Colonic mucosa (tissue), 4 donors: ENCODE measurements around the gene DMBX1. TPM values are rescaled to one million over a fixed set of nuclear protein-coding genes. Genes with fewer than 3 reads are reported as not detected.

Experiments used
- DNase-seq: peaks from one replicate; pipeline ENCODE4 v3.0.0-alpha.2; 2020
- H3K27ac ChIP-seq: fragments of 200-600 bp; one replicate; pipeline ENCODE4 v1.8.0; 2021
- H3K27me3 ChIP-seq: fragments of 200-600 bp; one replicate; pipeline ENCODE4 v1.8.0; 2021
- H3K36me3 ChIP-seq: fragments of 200-600 bp; one replicate; pipeline ENCODE4 v1.8.0; 2021
- H3K4me1 ChIP-seq: fragments of 200-600 bp; one replicate; pipeline ENCODE4 v1.8.0; 2021; ENCODE audit warnings: mild to moderate bottlenecking
- H3K4me3 ChIP-seq: fragments of 200-600 bp; one replicate; pipeline ENCODE4 v1.8.0; 2021
- H3K9ac ChIP-seq, 2 donors: one replicate each; pipeline ENCODE4 v1.7.0; 2013; ENCODE audit warnings: control low read depth in 2 of 2, low read depth in 2 of 2, low read length in 2 of 2
- H3K9me3 ChIP-seq: fragments of 200-600 bp; one replicate; pipeline ENCODE4 v1.8.0; 2021
- intact Hi-C: fragments of 100-400 bp; cut with DNase I; formaldehyde crosslinking; loops from one replicate; pipeline ENCODE4 v1.14.1; 2022
- total RNA-seq, 2 donors: library from RNA; stranded (reverse); fragmentation: NEBNext Ultra II Directional in 1 of 2; extraction: Animal tissue kit (Norgen Biotek cat#: 25700) in 1 of 2; gene quantifications; one replicate each; pipeline ENCODE4 v1.2.1, GENCODE V29; 2021
- TF ChIP-seq, protein P1 (sequence below): fragments of 200-600 bp; IDR thresholded peaks from one replicate; pipeline ENCODE4 v1.8.0; 2022; ENCODE audit warnings: antibody characterized with exemption, mild to moderate bottlenecking
- donor health status: healthy.
- donor health status: DM: no; HTN: no; CAD: no.
- donor health status: DM: no; HTN: no; CAD: no.

The DMBX1 gene
- total RNA-seq, 2 donors from 2014 or later: not detected

DNA sequence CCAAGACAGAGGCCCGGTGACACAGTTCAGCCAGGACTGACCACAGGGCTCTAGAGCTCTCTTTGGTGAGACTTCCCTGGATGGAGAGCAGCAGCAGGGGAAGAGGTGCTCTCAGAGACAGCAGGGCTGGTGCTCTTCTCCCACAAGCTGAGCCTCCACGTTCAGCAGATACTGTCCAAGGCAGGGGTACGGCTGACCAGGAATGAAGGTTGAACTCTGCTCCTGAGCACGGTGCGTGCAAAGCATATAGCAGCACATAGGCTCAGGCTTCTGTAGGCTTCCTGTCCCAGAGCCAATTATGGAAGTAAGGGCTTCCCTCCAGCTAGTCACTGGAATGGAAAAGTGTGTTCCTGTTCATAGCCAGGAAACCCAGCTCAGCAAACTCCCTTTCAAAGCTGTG is 23.9 kb downstream of the DMBX1 start:
- Histone ChIP-seq H3K4me3 (no peak overlapping the region), H3K4me1 (no peaks in the 10 kb centered on the region), H3K9me3 (no peaks in the 10 kb centered on the region), H3K36me3 (no peaks in the 10 kb centered on the region), H3K27ac (no peak overlapping the region), H3K27me3 (no peaks in the 10 kb centered on the region), H3K9ac (no peak overlapping the region)
- TF ChIP-seq, protein P1, sequence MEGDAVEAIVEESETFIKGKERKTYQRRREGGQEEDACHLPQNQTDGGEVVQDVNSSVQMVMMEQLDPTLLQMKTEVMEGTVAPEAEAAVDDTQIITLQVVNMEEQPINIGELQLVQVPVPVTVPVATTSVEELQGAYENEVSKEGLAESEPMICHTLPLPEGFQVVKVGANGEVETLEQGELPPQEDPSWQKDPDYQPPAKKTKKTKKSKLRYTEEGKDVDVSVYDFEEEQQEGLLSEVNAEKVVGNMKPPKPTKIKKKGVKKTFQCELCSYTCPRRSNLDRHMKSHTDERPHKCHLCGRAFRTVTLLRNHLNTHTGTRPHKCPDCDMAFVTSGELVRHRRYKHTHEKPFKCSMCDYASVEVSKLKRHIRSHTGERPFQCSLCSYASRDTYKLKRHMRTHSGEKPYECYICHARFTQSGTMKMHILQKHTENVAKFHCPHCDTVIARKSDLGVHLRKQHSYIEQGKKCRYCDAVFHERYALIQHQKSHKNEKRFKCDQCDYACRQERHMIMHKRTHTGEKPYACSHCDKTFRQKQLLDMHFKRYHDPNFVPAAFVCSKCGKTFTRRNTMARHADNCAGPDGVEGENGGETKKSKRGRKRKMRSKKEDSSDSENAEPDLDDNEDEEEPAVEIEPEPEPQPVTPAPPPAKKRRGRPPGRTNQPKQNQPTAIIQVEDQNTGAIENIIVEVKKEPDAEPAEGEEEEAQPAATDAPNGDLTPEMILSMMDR: no peak
- DNase-seq: no peak
- intact Hi-C loops: no loop called here

DNA sequence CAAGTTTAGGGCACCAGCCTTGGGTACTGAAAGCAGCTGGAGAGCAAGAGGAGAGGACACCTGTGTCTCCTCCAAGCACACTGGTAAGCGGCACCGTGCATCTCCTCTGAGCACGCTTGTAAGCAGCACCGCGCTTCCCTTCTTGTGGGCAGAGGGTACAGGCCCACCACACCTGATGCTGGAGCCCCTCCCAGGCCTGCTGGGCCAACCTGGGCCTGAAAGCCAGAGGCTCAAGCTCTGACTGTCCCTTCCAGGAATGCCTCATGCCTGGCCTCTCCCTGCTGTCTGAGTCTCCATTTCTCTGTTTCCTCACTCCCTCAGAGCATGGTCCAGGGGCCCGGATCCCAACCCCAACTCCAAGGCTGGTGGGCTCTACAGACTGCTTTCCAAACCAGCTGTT is 25.9 kb downstream of the DMBX1 start:
- Histone ChIP-seq H3K36me3 (no peaks in the 10 kb centered on the region), H3K27me3 (no peaks in the 10 kb centered on the region), H3K27ac (no peak overlapping the region), H3K9ac (no peak overlapping the region), H3K9me3 (no peaks in the 10 kb centered on the region), H3K4me1 (no peaks in the 10 kb centered on the region), H3K4me3 (no peak overlapping the region)
- TF ChIP-seq, protein P1: no peak
- intact Hi-C loops: no loop called here
- no peak for DNase-seq

DNA sequence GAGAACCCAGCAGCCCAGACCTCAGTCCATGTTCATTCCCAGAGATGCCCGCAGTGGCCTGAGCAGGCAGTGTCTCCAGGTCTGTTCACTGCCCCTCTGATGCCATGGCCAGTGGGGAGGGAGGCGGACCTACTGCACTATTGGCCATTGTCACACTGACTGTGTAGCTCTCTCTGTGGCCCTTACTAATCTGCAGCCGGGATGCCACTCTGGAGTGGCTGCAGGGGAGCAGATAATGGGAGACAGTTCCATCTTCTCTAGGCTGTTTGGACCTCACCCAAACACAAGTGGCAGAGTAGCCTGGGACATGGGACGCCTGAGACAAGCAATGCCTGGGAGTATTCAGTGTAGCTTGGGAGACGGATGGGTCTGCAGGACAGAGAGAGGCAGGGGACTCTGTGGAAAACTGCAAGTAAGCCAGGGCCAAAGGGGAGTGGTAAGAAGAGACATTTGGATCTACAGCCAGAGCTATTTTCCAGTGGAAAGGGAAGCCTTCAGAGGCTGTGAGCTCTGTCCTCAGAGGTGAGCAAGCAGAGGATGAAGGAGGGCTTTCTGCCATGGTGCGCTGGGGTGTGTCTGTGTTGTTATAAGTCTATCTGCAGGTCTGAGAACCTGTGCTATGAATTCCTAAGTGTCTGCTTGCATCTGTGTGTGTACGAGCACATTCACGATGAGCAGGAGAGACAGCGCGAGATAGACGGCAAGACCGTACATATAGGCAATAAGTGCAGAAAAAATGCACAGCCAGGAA is 26.7 kb downstream of the DMBX1 start:
- Histone ChIP-seq H3K27ac (peak overlapping the region; percentile 44), H3K27me3 (no peaks in the 10 kb centered on the region), H3K4me1 (no peaks in the 10 kb centered on the region), H3K9ac (peak overlapping the region in 1 of 2 donors; percentile 41), H3K4me3 (no peak overlapping the region), H3K36me3 (no peaks in the 10 kb centered on the region), H3K9me3 (no peaks in the 10 kb centered on the region)
- intact Hi-C loops: no loop called here
- DNase-seq: no peak
- TF ChIP-seq, protein P1: no peak

GRCh38 chr1:46517010-46517600 is 27.5 kb downstream of the DMBX1 start:
- Histone ChIP-seq H3K9me3 (no peaks in the 10 kb centered on the region), H3K4me3 (no peak overlapping the region), H3K27ac (peak overlapping the region; percentile 44), H3K36me3 (no peaks in the 10 kb centered on the region), H3K27me3 (no peaks in the 10 kb centered on the region), H3K4me1 (no peaks in the 10 kb centered on the region), H3K9ac (peak overlapping the region in 1 of 2 donors; percentile 41)
- peak; percentile 92 for DNase-seq
- TF ChIP-seq, protein P1: no peak
- intact Hi-C loops: no loop called here

- H3K27ac ChIP-seq: peak overlapping the region; percentile 44
- TF ChIP-seq, protein P1: no peak
- peak; percentile 73 for DNase-seq
Observed at GRCh38 chr1:46517932-46518498, 28.4 kb downstream of the DMBX1 start.

More at GRCh38 chr1:46517932-46518498, 28.4 kb downstream of the DMBX1 start:
- intact Hi-C loops: no loop called here
- H3K4me1 ChIP-seq: no peaks in the 10 kb centered on the region
- no peaks in the 10 kb centered on the region for H3K36me3 ChIP-seq
- no peak overlapping the region for H3K4me3 ChIP-seq
- H3K27me3 ChIP-seq: no peaks in the 10 kb centered on the region
- H3K9ac ChIP-seq: no peak overlapping the region
- no peaks in the 10 kb centered on the region for H3K9me3 ChIP-seq
